SIG-M5 treated with dmso at 0.1 percent for 504 hours (cell line): ENCODE results near the gene OSGIN1.

Source experiments
- DNase-seq: peaks from one replicate; lab custom pipeline; 2025; ENCODE audit not compliant: unreplicated experiment; lab: John Stamatoyannopoulos, UW

Gene OSGIN1

DNA sequence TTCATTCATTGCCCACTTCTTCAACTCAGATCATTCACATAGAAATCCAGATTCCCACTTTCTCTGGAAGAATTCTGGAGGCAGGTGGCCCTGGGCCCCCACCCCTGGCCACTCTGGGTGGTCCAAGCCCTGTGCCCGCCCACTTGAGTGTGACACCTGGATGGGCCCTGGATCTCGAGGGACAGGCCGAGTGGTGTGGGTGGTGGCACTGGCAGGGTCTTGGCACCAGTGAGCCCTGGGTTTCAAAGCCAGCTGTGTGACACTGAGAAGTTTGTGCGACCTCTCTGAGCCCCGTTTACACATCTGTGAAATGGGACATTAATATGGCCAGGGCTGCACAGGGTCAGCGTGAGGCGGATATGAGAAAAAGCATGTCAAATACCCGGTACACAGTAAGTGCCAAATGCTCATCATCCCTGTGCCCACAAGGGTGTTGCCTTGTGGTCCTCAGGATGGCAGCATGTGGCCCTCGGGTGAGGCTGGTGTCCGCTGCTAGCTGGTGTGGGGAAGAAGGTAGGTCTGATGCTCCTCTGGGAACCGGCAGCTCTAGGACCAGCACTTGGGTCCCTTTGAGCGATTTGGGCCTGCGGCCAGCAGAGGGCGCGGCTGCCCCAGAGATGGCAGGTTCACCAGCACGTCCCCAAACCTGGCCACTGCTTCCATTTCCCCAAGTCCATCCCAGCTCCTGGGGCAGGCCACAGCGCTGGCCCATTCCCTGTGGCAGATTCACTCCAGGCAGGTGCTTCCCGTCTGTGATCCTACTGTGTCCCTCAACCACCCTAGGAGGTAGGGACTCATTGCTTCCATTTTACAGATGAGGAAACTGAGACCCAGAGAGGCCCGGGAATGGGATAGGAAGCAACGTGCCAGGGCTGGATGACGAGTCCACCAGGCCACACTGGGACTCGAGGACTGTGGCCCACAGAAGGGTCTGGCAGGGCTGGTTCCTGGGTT is 3.6 kb downstream of the OSGIN1 start:
- DNase-seq = peak; percentile 68

DNA sequence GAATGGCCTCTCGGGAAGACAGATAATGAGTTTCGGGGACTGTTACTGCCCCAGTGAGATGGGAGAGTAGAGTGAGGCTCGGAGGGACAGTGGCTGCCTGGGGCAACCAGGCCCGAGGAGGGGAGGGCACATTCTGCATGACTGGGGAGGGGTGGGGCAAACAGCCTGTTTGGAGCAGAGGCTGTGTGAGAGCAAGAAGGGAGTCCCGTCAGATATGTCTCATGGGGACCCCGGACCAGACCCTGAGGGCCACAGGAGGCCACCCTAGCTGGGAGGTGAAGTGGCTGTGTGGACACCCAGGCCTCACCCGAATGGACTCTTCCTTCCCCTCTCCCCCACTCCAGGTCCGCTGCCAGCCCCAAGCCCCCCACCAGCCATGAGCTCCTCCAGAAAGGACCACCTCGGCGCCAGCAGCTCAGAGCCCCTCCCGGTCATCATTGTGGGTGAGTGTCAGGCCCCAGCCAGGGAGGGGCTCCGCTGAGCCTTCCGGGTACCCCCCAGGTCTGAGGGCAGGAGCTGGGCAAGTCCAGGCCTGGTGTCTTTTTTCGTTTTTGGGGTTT is 4.3 kb downstream of the OSGIN1 start:
- no peak for DNase-seq

DNA sequence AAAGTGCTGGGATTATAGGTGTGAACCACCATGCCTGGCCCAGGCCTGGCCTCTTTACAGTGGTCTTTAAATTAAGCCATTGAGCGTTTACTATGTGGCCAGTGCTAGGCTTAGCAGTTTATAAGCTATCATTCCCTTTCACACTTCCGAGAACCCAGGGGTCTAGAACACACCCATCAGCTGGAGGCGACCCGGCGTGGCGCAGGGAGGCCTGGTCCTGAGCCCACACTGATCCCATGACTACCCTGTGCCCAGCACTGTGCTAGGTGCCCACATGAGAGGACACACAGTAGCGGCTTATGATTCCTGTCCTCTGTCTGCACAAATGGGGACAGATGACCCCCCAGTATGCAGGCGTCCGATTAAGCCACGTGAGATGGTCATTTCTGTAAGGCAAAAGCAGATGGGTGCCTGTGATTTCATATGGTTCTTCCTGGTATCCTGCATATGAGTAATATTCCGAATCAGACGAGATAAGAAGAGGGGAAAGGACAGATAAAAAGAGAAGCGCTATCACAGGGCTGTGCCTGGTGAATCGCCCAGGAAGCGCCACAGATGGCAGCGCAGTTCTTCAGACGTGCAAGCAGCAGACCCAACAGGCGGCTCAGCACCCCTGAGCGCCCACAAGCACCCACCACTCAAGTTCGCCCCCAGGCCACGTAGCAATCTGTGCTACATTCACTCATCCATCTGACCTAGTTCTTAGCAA is 5.3 kb downstream of the OSGIN1 start:
- no peak for DNase-seq

DNA sequence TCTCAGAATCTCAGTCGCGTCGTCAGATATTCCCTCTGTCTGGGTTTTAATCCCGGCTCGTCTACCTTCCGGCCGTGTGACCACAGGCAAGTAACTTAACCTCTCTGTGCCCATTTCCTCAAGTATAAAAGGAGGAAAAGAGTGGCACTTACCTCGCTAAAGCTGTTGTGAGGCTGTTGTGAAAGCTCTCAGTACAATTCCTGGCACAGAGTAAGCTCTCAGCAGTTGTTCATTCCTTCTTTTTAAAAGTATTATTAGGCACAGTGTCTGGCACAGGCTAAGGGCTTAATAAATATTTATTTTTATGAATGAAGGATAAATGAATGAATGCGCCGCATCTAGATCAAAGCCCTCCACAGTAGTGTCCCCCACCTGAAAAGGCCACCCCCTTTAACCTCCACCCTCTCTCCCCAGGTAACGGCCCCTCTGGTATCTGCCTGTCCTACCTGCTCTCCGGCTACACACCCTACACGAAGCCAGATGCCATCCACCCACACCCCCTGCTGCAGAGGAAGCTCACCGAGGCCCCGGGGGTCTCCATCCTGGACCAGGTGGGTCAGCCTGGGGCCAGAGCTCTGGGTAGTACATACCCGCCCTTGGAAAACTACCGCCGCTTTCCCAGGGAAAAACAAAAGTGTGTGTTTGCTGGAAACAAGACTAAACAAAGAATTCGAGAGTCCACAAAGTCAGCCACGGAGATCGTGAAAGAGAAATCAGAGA is 6.0 kb downstream of the OSGIN1 start:
- no peak for DNase-seq

DNA sequence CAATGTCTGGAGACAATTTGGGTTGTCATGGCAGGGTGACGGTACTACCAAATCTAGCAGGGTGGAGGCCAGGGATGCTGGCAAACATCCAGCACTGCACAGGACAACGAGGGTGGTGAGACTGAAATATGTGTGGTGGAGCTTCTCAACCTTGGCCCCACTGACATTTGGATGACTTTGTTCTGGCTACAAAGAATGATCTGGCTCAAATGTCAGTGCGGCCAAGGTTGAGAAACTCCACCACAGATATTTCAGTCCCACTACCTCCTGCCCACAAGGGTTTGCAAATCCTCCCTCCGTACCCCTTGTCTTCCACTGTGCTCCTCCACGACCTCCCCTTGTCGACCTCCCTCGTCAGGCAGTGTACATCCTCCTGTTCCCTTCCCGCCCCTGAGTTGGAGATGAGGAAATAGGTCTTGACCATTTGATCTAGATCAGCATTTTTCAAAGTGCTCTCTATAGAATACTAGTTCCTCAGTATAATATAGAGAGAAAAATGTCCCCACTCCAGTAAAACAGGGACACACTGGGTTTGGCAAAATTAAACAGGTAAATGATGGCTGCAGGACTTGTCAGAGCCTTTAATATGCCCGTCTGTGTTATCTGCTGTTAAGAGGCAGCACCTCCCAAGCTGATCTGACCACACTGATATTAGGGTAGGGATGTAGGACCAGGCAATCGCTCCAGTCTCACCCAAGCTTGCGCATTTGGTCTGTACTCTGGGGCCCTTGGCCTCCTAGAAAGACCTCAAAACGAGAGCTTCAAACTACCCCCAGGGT is 6.8 kb downstream of the OSGIN1 start:
- no peak for DNase-seq

DNA sequence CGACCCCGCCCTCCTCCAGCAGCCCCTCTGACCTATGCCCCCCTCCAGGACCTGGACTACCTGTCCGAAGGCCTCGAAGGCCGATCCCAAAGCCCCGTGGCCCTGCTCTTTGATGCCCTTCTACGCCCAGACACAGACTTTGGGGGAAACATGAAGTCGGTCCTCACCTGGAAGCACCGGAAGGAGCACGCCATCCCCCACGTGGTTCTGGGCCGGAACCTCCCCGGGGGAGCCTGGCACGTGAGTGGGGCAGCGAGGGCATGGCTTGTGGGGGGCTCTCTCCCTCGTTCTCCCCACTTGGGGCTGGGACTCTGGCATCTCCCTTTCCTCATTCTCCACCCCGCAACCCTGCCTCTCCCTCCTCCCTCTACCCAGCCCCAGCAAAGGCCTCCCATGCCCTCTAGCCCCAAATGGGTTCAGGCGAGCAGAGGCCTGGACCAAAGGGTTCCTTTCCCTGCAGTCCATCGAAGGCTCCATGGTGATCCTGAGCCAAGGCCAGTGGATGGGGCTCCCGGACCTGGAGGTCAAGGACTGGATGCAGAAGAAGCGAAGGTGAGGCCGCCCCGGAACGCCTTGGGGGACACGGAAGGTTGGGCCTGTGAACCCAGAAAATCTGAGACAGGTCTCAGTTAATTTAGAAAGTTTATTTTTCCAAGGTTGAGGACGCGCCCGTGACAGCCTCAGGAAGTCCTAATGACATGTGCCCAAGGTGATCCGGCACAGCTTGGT is 7.6 kb downstream of the OSGIN1 start:
- DNase-seq = no peak

DNA sequence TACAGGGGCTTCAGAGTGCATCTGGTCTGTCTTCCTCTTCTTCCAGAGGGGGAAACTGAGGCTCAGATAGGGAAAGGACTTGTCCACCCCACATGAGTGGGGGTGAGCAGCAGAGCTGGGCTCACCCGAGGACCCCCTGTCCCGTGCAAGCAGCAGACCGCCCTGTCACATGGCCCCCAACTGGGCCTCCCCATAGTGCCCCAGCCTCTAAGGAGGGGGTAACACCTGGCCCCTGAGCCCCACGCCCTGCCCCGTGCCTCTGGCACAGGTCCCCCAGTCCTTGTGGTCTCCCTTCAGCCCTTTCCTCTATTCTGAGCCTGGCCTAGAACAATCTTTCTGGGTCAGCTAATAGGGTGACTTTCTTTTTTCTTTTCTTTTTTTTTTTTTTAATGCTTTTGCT is 8.6 kb downstream of the OSGIN1 start:
- DNase-seq = no peak

DNA sequence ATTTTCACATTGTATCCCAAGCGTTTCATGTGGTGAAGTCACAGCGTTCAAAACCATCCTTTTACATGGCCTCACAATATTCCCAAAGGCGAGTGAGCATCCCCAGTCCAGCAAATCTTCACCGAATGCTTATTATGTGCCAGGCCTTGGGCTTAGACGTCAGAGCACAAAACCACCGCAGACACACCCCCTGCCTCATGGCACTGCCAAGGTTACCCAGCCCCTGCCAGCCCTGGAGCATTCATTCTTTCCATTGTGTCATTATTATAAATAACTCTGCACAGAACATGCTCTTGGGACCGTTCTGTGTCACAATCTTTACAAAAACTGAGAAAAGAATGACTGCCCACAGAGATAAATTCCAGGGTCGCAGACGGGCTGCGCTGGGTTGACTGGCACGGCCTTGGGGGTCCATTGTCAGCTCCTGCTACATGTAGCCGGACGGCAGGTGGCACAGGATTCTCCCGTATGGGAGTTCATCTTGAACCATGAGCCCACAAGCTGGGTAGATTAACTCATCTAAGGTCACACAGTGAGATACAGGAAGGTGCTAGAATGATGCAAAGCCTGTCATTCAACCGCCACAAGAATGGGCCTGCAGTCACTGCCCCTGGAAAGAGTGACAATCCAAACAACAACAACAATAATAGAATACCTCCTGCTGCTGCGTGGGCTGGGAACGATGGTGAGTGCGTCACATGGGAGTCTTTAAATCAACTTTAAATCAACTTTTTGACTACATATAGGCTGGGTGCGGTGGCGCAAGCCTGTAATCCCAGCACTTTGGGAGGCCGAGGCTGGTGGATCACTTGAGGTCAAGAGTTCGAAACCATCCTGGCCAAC is 10.5 kb downstream of the OSGIN1 start:
- no peak for DNase-seq

DNA sequence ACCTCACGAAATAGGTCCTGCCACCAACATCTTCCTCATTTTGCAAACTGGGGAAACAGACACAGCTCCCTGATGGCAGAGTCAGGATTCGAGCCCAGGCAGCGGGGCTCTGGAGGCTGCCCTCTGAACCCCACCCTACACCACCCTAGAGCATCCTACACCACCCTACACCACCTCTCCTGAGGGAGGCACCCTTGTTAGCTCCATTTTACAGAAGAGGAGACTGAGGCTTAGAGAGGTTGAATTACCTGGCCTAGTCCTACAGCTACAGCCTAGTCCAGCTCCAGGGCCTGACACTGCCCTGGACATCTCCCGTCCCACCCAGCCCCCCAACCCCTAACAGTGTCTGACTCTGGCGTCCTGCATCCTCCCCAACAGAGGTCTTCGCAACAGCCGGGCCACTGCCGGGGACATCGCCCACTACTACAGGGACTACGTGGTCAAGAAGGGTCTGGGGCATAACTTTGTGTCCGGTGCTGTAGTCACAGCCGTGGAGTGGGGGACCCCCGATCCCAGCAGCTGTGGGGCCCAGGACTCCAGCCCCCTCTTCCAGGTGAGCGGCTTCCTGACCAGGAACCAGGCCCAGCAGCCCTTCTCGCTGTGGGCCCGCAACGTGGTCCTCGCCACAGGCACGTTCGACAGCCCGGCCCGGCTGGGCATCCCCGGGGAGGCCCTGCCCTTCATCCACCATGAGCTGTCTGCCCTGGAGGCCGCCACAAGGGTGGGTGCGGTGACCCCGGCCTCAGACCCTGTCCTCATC is 11.8 kb downstream of the OSGIN1 start:
- no peak for DNase-seq

DNA sequence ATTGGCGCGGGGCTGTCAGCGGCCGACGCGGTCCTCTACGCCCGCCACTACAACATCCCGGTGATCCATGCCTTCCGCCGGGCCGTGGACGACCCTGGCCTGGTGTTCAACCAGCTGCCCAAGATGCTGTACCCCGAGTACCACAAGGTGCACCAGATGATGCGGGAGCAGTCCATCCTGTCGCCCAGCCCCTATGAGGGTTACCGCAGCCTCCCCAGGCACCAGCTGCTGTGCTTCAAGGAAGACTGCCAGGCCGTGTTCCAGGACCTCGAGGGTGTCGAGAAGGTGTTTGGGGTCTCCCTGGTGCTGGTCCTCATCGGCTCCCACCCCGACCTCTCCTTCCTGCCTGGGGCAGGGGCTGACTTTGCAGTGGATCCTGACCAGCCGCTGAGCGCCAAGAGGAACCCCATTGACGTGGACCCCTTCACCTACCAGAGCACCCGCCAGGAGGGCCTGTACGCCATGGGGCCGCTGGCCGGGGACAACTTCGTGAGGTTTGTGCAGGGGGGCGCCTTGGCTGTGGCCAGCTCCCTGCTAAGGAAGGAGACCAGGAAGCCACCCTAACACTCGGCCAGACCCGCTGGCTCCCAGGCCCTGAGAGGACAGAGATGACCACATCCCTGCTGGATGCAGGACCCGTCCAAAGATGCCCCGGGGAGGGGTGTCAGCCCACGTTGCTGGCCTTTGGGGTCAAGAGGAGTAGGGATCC is 12.6 kb downstream of the OSGIN1 start:
- no peak for DNase-seq

DNA sequence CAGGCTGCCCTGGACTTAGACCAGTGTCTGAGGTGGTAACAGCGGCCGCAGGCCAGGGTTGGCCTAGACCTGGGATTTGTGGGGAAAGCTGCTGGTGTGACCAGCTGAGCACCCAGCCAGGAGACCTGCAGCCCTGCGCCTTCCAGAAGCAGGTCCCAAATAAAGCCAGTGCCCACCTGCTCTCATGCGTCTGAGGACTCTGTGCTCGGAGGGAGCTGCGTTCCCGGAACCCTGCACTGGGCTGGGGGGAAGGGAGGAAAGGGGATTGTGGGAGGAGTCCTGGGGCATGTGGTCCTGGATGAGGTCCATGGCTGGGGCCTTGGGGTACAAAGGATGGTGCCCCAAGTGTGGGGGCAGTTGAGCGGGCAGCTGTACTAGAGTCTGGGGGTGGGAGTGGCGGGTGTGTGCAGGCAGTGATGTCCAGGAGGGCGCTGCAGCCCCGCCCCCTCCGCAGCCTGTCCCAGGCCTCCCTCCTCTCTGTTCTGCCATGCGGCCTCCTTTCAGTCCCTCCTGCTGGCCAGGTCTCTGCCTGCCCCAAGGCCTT is 13.2 kb downstream of the OSGIN1 start:
- no peak for DNase-seq

DNA sequence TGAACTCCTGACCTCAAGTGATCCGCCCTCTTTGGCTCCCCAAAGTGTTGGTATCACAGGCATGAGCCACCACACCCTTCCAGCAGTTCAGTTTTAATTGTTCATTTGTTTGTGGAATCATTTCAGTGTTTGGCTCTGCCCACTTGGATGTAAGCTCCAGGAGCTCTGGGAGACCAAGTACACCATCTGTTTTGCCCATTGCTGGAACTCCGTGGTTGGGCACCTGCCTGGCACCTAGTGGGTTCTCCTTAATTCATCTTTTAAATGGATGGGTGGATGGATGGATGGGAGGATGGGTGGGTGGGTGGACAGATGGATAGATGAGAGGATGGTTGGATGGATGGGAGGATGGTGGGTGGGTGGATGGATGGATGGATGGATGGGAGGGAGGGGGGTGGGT is 14.1 kb downstream of the OSGIN1 start:
- no peak for DNase-seq

DNA sequence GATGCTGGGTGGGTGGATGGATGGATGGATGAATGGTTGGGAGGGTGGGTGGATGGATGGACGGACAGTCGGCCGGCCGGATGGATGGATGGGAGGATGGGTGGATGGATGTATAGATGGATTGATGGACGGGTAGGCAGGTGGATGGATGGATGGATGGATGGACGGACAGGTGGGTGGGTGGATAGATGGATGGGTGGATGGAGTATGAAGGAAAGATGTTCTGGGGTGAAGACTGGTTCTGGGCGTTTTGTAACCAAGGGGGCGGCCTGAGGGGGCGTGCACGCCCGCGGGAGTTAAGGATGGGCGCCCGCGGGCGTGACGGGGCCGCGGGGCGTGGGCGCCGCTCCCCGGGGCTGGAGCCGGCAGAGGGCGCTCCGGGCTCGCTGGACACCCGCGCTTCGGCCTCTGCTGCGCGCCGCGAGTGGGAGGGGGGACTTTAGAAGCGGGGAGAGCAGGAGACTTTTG is 14.8 kb downstream of the OSGIN1 start, which contains the start of gene NECAB2:
Gene NECAB2, plus strand, starts transcription at position 407 of the 468 bp plus-strand sequence. CDS start 405 bp downstream, outside the sequence.
- DNase-seq = no peak

DNA sequence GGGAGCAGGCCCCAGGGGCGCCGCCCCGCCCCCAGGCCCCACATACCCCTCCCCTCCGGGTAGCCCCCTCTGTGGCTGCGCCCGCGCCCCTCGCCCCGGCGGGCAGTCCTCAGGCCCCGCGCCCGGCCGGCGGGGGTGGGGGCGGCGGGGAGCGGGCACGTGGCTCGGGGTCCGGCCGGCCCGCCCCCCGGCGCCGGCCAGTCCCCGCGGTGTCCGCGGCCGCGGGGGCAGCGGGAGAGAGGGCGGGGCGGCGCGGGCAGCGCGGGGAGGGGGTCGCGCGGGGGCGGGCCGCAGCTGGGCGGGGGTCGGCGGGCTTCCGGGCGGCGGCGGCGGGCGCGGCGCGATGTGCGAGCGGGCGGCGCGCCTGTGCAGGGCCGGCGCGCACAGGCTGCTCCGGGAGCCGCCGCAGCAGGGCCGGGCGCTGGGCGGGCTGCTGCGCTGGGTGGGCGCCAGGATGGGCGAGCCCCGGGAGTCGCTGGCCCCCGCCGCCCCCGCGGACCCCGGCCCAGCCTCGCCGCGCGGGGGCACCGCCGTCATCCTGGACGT is 15.3 kb downstream of the OSGIN1 start:
- DNase-seq = no peak

DNA sequence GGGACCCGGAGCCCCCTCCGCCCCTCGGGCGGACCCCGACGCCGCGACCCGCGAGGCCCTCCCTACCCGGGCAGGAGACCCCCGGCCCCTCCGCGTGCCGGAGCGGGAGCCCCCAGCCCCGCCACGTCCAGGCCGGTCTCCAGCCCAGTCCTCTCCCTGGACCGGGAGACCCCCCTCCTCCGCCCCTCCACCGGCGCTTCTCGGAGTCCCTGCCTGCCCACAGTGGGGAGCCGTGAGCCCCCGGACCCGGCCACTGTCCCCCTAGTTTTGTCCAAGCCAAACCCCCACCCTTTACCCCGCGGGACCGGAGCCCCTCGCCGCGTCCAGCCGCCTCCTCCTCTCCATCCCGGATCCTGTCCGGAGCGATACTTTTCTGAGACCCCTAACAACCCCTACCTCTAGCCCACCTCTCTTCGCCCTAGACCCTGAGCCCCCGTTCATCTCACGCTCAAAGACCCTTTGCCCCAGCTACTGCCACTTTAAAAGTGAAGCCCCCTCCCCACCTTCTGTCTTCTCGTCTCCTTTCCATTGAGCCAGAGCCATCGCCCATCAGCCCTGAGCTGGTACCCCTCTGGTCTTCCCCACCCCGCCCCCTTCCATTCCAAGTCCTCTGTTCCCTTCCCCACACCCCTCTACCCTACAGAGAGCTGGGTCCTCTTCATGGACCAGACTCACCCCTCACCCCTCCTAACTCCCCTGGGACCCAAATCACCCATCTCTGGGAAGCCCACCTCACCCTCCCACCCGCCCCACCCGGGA is 16.0 kb downstream of the OSGIN1 start:
- no peak for DNase-seq
